NB4 (cell line): ENCODE results near the gene LIN28B.

ENCODE experiments used
- DNase-seq: peaks from one replicate; pipeline ENCODE4 v3.0.0; 2010; ENCODE audit warnings: low read depth
- H3K4me3 ChIP-seq: one replicate; pipeline ENCODE4 v1.5.1; 2011; ENCODE audit warnings: mild to moderate bottlenecking, low read depth, low read length, moderate library complexity
- MYC ChIP-seq: IDR thresholded peaks from 2 replicates; pipeline ENCODE4 v1.6.1; 2011; ENCODE audit warnings: low read depth, low read length
- POLR2A ChIP-seq: IDR thresholded peaks from 2 replicates; pipeline ENCODE4 v1.6.1; 2011; ENCODE audit warnings: mild to moderate bottlenecking; ENCODE audit not compliant: insufficient read length; ENCODE audit errors: extremely low read depth
- TF ChIP-seq, protein P1 (sequence below): IDR thresholded peaks from 2 replicates; pipeline ENCODE4 v1.6.1; 2011; ENCODE audit warnings: low read depth, low read length
- TF ChIP-seq, protein P2 (sequence below): IDR thresholded peaks from one replicate; pipeline ENCODE4 v1.5.1; 2012; ENCODE audit warnings: low read depth, low read length

The LIN28B gene

DNA sequence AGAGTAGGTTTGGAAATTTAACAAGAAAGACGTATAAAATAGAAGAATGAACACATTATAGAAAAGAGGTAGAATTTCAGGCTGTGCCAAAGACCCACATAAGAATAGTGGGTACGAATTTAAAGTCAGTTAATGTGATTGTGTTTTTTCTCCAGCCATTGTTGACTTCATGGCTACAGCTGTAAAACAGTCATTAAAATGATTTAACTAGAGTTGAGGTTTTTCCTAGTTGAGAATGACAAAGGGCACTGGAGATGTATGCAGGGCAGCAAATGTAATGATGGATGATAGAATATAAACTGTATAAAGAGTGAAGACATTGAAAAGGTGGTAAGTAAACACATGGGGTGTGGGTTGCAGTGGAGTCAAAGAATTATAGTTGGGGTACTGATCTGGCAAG is 72.7 kb downstream of the LIN28B start:
- no peak overlapping the region for H3K4me3 ChIP-seq
- DNase-seq: no peak
- TF ChIP-seq MYC (no peak), POLR2A (no peak)
- TF ChIP-seq, protein P1, sequence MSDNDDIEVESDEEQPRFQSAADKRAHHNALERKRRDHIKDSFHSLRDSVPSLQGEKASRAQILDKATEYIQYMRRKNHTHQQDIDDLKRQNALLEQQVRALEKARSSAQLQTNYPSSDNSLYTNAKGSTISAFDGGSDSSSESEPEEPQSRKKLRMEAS: no peak
- TF ChIP-seq, protein P2, sequence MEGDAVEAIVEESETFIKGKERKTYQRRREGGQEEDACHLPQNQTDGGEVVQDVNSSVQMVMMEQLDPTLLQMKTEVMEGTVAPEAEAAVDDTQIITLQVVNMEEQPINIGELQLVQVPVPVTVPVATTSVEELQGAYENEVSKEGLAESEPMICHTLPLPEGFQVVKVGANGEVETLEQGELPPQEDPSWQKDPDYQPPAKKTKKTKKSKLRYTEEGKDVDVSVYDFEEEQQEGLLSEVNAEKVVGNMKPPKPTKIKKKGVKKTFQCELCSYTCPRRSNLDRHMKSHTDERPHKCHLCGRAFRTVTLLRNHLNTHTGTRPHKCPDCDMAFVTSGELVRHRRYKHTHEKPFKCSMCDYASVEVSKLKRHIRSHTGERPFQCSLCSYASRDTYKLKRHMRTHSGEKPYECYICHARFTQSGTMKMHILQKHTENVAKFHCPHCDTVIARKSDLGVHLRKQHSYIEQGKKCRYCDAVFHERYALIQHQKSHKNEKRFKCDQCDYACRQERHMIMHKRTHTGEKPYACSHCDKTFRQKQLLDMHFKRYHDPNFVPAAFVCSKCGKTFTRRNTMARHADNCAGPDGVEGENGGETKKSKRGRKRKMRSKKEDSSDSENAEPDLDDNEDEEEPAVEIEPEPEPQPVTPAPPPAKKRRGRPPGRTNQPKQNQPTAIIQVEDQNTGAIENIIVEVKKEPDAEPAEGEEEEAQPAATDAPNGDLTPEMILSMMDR: no peak

DNA sequence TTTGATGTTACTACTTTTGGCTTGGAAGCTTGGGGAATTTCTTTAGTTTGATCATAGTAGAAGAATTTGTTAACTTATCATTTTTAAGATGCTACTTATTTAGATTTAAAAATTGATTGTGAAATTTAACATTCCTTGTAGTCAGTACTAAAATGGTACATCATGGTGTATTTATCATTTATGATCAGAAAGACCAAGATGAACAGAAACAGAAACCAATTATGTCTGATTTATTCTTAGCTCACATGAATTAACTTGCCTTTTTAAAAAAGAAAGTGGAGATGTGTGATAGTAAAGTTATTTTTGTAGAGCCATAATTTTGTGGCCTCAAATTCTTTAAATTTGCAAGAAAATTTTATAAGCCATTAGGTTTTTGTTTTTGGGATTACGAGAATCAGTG is 77.6 kb downstream of the LIN28B start:
- no peak for DNase-seq
- TF ChIP-seq POLR2A (no peak), MYC (no peak)
- TF ChIP-seq, protein P2: no peak
- TF ChIP-seq, protein P1: no peak
- H3K4me3 ChIP-seq: no peak overlapping the region

DNA sequence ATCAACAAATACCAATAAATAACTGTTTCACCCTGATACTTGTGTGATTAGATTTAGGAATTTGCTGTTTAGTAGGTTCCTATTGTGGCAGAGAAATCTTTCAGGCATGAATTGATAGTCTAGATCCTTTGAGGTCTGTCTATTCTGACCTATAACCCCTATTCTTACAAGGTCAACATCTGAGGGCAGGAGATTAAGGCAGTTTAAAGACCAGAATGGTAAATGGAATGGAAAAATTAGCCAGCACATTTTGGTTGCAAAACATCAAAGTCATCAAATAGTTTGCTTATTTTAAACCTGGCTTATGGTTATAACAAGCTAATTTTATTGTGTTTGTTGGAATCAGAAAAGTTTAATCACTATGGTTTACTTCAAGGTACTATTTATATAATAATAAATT is 78.4 kb downstream of the LIN28B start:
- no peak overlapping the region for H3K4me3 ChIP-seq
- DNase-seq: no peak
- no peak for TF ChIP-seq POLR2A
- TF ChIP-seq, protein P2: no peak
- TF ChIP-seq, protein P1: no peak
- no peak for TF ChIP-seq MYC

DNA sequence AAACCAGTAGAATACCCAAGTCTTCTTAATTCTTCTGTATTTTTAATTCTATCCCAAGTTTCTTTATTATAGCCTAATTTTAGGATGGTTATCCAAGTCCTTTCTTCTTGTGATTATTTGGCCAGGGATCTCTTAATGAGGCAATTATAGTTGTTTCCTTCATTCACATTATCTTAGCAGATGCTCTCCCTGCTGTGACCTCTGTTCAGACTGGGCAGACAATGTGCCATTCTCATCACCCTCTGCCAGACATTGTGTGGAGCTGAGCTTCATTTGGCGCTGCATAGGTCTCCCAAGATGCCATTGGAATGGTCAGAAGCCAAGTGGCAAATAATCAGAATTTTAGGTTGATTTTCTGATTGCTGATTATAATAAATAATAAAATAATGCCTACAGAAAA is 79.4 kb downstream of the LIN28B start:
- no peak overlapping the region for H3K4me3 ChIP-seq
- no peak for DNase-seq
- TF ChIP-seq, protein P2: no peak
- TF ChIP-seq MYC (no peak), POLR2A (no peak)
- TF ChIP-seq, protein P1: no peak

DNA sequence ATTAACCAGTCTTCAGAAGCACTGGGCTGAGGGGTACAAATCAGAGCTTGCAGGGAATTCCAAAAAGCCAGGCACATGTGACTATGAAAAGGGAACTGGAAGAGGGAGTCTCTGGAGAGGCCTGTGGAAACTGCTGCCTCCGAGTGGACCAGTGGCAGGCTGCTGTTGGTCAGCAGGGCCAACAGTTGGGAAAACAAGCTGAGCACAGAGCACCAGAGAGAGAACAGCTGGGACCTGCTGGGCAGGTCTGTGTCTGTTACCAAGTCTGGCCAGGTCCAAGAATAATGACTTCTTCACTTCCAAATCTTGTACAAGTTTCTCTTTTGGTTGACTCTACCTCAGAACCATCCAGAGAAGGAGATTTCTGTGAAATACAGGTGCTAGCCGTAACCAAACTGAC is 81.4 kb downstream of the LIN28B start:
- no peak overlapping the region for H3K4me3 ChIP-seq
- DNase-seq: no peak
- TF ChIP-seq, protein P1: no peak

DNA sequence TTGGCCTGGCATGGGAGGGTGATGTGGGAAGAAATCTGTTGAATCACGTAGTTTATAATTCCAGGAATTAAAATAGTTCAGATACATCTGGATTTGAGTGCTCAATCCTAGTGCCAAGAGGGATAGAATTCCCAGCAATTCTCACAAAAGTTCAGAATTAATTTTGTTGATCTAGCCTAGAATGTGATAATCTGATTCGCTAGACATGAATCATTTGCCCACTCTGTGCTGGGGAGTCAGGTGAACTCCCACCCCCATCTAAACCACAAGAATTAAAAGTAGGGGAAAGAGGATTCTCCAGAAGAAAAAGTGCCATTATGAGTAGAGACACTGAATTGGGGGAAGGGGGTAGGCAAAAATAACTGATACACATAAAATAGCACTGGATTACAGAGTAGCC is 85.0 kb downstream of the LIN28B start:
- TF ChIP-seq POLR2A (no peak), MYC (no peak)
- TF ChIP-seq, protein P1: no peak
- TF ChIP-seq, protein P2: no peak
- H3K4me3 ChIP-seq: no peak overlapping the region
- no peak for DNase-seq
